Measurements from ENCODE around the gene PAWR.

DNA sequence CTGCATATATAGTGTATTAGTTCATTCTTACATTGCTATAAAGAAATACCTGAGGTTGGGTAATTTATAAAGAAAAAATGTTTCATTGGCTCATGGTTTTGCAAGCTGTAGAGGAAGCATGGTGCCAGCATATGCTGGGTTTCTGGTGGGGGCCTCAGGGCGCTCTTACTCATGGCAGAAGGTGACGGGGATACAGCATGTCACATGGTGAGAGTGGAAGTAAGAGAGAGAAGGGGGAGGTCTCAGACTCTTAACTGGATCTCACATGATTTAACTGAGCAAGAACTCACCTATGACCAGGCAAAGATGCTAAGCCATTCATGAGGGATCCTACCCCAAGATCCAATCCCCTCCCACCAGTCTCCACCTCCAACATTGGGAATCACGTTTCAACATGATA is 15.9 kb upstream of the PAWR start:
- TF ChIP-seq, protein P1, sequence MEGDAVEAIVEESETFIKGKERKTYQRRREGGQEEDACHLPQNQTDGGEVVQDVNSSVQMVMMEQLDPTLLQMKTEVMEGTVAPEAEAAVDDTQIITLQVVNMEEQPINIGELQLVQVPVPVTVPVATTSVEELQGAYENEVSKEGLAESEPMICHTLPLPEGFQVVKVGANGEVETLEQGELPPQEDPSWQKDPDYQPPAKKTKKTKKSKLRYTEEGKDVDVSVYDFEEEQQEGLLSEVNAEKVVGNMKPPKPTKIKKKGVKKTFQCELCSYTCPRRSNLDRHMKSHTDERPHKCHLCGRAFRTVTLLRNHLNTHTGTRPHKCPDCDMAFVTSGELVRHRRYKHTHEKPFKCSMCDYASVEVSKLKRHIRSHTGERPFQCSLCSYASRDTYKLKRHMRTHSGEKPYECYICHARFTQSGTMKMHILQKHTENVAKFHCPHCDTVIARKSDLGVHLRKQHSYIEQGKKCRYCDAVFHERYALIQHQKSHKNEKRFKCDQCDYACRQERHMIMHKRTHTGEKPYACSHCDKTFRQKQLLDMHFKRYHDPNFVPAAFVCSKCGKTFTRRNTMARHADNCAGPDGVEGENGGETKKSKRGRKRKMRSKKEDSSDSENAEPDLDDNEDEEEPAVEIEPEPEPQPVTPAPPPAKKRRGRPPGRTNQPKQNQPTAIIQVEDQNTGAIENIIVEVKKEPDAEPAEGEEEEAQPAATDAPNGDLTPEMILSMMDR (IDR thresholded peaks at IDR 0.05) = no peak
- TF ChIP-seq EP300 (IDR thresholded peaks at IDR 0.05) (no peak), POLR2AphosphoS5 (IDR thresholded peaks at IDR 0.05) (no peak)
